Non-pigmented ciliary epithelial cell (primary cell): ENCODE data around the gene GALP.
"Not testable (repeated sequence)": the region's sequence is repeated elsewhere in the genome, so short reads cannot be mapped to it uniquely, and the experiment has no call there.

Source experiments
- DNase-seq: peaks from one replicate; pipeline ENCODE4 v3.0.0-alpha.2; 2010; ENCODE audit warnings: low read depth

GALP gene

DNA sequence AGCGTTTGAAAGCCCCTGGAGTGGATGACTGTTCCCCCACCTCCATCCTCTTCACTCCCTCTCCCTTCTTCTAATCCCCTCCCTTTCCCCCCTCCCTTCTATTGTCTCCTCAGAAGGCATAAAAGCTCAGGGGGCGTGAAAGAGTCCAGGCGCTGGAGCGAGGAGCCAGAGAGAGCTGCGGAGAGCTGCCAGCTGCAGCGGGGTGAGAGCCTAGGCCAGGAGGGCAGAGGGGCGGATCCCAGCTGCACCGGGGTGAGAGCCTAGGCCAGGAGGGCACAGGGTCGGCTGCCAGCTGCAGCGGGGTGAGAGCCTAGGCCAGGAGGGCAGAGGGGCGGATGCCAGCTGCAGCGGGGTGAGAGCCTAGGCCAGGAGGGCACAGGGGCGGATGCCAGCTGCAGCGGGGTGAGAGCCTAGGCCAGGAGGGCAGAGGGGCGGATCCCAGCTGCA is at the start of gene GALP:
Gene GALP (plus strand): TSS at position 148 of the 447 bp plus-strand sequence. CDS start 1,101 bp downstream, outside the sequence.
- DNase-seq = not testable (repeated sequence)

DNA sequence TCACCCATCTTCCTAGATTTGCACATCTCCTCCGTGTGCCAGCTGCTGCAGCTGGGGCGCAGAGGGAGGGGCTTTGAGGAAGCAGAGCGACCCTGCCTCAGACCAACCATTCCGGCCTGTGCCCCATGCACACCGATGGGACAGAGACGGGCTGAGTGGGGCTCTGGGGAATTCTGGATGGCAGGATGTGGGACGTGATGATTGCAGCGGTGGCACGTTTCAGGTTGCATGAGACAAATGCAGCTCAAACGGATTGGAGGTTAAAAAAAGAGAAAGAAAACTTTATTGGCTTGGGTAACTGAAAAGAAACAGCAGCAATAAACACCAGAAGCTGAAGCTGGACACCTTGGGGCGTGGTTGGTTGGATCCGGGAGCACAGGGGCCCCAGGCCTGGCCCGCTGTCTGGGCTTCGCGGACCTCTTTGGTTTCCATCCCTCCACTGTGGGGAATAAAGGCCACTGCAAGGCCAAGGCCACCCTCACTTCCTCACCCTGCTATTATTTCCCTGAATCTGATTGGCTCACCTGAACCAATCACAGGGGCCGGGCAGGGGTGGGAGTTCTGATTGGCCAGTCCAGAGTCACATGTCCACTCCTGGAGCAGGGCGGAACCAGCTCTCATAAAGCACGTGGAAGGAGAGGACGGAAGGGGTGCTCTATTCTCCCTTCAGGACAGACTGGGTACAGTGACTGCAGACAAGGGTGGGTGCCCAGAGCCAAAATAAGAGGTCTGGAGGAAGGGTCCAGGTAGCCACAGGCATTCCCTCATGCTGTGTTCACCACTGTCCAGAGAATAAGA is 48.6 kb upstream of the GALP start:
- no peak for DNase-seq

DNA sequence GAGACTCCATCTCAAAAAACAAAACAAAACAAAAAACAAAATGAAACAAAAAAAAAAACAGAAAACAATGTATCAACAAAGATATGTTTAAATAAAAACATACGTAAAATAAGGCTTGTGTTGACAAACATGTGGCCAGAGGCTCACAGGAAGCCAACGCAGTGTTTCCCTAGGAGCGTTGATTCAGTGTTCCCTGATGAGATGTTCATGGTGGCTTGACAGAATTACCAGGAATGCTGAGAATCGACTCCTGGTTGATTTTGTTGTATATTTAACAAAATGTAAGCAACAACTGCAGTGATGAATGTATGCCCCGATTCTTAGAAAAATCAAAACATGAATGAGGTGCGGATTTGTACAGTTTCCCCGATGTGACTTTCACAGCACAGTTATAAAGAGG is 45.8 kb upstream of the GALP start:
- DNase-seq = no peak

DNA sequence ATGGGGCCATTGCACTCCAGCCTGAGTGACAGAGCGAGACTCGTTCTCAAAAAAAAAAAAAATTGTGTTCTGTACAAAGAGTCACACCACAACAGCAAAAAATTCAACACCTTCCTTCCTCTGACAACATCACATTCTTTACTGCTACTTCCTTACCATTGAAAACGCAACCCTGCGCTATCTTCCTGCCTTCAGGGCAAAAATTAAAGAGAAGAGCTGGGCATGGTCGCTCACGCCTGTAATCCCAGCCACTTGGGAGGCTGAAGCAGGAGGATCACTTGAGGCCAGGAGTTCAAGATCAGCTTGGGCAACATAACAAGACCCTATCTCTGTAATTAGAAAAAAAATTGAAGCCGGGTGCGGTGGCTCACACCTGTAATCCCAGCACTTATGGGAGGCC is 44.2 kb upstream of the GALP start:
- no peak for DNase-seq

DNA sequence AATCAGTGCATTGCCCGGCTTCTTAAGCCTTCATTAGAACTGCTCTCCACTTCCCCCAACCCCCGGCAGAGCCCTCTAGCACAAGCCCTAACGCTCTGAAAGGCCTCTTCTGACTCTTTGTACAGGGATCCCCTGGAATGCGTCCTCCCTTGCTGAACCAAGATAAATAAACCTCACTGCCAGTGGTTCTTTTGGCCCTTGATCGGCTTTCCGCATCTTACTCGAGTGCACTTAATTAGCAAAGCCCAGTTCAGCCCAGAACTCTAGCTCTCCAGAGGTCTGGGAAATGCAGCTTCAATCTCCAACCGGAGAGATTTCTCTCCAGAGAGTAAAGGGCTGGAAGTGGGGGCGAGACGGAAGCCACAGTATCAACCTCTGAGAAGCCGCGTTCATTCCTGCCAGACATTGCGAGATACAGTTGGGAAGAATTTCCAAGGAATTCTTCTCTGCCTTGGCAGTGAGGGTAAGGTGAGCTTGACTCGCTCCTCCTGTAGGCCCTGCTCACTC is 43.4 kb upstream of the GALP start:
- DNase-seq = no peak

DNA sequence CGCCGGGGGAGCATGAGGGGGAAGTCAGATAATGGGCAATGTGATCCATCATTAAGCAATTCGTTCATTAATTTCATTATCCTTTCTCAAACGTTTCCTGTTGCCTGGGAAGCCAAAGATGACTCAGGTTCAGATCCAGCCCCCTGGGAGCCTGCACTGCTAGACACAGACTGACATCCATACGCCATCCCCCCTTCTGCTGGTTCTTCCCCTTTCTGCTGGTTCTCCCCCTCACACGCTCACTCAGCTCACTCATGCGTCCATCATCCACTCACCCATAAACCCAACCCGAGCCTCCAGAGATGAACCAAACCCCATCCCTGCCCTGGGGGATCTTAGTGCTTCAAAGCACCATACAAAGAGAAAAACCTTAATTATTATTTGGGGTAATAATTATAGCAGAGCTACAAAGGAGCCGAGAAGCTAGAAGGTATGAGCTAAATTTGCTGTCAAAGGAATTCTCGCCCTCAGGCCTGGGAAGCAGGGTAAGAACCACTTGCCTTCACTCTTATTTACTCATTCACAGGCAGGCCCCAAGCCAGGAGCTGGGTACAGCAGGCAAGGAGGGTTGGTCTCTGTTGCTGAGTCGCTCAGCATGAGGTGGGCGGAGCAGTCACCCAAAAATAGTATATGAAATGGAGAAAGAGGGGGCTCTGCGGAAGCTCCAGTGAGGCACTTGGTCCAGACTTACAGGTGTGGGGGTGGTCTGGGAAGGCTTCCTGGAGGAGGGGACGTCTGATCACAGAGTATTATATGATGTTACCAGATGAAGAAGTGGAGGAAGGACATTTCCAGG is 41.8 kb upstream of the GALP start:
- DNase-seq = no peak

DNA sequence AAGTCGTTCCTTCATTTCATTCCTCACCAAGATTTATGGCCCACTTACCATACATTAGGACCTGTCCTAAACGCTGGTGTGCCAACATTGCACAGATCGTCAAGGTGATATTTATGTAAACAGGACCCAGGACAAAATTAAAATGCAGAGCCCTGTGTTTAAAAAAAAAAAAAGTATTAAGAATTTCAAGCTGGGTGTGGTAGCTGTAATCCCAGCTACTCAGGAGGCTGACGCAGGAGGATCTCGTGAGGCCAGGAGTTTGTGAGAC is 41.2 kb upstream of the GALP start:
- DNase-seq = no peak

DNA sequence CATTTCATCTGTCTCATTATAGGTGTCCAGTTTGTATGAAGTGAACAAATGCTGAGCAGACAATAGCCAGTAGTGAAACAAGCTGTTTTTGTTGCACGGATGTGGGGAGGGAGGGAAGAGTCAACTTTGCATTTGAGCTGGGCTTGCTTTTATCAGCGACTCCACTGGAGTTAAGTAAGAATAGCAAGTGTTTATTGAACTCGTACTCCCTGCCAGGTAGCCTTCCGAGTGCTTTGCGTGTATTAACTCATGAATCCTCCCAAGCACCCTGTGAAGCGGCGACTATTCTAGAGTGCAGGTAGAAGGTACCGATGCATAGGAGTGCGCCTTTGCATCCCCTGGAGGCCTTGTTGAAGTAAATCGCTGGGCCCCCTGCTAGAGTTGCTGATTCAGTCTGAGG is 39.4 kb upstream of the GALP start:
- DNase-seq = no peak

DNA sequence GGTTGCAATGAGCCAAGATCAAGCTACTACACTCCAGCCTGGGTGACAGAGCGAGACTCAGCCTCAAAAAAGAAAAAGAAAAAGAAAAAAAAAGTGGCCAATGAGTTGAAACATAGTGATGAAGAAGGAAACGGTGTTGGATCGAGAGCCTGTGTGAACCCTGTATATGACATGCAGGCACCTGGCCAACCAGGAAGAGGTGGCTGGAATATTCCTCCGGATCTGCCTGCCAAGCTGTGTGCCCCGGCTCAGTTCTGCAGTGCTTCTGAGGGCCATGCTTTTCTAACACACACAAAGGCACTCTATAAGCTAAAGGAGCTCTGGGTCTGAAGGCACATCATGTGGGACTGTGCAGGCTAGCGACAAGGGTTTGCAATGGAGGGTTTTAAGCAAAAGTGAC is 38.4 kb upstream of the GALP start:
- DNase-seq = no peak

DNA sequence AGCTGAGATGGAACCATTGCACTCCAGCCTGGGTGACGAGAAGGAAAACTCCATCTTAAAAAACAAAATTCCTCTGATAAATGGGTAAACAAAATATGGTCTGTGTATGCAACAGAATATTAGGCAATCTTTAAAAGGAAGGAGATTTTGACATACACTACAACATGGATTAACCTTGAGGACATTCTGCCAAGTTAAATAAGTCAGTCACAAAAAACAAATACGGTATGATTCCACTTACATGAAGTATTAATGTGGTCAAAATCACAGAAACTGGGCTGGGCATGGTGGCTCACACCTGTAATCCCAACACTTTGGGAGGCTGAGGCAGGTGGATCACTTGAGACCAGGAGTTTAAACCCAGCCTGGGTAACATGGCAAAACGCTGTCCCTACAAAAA is 37.7 kb upstream of the GALP start:
- DNase-seq = no peak

DNA sequence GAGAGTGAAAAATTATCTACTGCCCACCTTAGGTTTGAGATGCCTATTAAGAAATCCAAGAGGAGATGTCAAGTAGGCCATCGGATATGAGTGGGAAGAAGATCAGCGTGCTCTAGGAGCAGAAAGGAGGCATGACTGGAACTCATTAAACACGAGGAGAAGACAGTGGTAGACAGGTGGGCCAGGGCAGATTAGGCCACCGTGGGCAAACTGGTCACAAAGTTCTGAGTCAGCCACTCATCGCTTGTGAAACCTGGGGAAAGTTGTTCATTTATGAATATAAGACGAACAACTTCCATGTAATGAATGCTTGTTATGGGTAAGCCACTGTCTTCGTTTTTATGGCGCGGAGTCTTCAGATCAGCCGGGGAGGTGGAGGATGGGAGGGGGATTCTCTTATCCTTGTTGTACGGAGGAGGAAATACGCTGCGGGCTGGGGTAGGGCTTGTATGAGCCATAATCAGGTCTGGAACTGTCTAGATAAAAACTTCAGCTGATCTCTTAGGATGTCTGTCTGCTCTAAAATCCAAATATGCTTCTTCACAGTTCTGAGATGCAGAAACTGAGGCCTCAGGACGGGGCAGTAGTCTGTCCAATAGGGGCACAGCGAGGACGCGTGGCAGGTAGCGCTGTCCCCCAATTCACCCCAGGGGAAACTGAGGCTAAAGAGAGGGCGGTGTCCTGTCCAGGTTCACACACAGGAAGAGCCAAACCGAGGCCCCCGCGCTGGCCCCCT is 35.8 kb upstream of the GALP start:
- no peak for DNase-seq

DNA sequence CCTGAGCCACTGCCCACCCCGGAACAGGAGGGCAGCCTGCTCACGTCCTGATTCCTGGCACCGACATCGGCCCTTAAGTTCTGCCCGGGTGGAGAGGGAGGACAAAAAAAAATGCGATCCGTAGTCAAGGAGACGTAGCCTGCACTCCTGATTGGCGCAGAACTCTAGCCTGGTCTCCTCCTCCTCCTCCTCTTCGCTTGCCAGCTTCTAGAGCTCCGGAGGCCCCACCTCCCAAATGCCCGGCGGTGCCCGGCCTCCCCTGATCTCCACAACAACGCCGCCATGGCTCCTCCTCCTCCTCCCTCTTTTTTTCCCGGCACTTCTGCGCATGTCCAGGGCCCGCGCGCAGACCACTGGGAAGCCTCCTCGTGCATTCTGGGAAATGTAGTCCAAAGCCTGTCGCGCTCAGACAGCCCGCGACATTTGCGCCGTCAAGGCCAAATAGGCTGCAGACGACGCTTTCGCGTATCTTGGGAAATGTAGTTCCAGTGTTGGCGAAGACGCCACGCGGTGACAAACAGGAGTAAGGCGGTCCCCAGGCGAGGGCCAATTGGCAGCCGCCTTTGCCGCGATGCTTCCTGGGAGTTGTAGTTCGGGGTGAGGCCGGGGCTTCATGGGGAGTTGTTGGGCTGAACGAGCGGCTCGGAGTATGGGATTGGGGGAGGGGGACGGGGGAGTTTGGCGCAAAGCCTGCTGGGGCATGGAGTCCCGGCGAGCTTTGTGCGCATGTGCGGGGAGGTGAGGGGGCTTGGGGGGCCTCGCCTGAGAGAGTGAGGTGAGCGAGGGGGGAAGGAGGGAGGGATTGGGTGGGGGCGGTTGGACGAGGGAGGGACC is 35.0 kb upstream of the GALP start, which contains the start of gene ZNF444:
Gene ZNF444 (plus strand): TSS at position 705 of the 834 bp plus-strand sequence. CDS start 5,625 bp downstream, outside the sequence.
- DNase-seq = peak; percentile 99

DNA sequence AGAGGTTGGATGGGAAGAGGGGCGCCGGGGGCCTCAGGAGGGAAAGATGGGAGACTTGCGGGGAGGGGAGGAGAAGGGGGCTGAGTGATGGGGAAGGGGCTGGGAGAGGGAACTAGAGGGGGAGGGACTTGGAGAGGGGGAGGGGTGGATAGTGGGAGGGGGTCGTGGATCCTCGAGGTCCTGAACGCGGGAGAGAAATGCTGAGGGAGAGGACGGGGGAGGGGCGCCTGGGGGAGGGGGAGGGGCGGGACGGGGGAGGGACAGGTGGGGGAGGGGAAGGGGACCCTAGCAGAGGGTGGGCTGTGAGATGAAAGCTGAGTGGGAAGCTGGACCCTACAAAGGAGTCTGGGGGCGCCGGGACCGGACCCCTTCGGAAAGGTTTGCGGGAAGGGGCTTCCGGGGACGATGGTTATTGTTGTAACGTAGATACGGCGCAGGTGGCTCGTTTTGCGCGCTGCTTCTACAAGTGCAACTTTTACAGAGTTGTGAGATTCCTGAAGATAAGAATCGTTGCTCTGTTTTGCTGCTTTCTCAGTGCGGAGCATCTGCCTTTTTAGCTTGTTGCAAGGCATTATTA is 34.3 kb upstream of the GALP start:
- DNase-seq = no peak

DNA sequence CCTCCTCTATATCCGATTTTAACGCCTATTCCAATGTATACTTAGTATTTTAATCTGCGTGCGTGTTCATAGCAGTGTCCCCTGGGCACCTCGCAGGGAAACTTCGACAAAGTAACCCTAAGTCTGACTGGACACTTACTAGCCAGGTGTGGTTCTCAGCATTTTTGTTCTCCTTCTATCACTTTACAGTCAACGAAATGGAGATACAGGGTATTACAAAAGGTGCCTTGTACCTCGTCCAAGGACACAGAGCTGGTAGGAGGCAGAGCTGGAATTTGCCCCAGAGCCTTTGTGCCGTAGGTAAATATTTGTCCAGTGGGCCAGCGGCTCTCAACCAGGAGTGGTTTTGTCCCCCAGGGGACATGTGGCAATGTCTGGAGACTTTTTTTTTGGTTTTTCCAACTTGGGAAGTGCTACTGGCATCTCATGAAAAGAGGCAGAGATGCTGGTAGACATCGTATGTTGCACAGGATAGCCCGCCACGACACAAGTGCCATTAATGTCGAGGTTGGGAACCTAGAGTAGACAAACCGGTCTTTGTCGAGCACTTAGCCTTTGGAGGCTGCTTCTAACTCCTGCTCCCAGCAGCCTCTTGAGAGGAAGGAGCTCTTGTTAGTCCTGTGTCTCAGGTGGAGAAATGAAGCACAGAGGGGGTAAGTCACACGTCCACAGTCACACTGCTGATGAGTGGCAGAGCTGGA is 33.6 kb upstream of the GALP start:
- DNase-seq = no peak

DNA sequence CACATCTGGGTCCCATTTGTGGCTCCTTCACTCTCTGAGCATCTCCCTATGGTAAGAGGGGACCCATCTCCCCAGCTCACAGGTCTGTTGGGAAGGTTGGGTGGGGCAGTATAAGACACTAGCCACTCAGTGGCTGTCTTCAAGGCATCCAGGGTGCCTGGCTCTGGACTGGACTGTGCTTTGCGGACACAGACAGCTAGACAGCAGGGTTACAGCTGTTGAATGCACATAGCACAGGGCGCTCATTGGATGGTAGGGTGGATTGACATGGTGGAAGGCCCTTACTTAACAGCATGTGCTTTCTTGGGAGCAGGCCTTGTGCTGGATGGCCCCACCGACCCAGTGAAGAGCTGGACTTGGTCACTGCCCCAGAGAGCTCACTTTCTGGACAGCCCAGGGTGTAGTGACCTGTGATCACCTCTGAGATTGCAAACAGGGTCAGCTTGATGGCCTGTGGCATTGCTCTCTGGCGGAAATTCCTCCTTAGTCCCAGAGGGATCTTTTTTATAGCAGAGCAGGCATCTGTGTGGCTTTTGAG is 32.8 kb upstream of the GALP start:
- no peak for DNase-seq

DNA sequence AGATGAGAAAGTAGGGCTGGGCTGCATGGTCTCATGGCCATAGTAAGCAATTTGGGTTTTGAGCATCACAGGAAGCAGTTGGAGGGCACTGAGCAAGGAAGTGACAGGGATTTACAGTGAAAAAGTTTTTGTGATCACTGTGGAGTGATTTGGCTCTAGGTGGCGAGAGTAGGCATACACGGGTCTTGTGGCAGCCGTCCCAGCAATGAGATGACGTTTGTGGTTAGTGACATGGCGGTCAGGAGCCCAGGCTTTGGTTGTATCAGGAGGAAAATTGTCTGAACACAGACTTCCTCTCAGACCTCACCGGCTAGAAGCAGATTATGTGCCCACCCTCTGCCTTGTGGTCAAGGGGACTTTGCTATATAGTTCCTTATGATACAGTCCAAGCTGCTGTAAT is 31.4 kb upstream of the GALP start:
- no peak for DNase-seq

DNA sequence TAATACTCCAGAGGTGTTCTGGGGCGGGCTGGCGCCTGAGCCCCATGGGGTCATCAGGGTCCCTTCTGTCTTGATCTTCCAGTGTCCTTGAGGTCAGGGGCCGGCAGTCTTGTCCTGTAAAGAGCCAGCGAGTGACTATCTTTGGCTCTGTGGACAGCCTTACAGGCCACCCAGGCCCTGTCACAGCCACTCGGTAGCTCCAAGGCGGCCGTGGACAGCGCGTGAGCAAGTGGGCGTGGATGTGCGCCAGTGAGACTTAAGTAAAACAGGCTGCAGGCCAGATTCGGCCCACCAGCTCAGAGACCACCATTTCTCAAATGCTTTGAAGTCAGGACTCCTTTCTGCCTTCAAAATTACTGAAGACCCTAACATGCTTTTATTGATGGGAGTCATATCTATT is 31.0 kb upstream of the GALP start:
- DNase-seq = no peak

DNA sequence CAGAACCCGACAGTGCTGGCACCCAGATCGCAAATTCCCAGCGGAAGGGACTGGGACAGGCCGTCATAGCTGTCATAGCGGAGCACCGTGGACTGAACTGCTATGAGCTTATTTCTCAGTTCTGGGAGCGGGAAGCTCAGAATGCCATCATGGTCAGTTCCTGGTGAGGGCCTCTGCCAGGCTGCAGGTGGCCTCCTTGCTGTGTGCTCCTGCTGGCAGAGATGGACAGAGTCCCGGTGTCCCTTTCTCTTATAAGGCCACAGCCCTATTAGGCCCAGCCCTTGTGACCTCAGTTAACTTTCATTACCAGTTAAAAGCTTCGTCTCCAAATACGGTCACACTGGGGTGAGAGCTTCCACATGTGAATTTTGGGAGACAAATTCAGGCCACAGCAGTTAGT is 30.1 kb upstream of the GALP start:
- DNase-seq = no peak

DNA sequence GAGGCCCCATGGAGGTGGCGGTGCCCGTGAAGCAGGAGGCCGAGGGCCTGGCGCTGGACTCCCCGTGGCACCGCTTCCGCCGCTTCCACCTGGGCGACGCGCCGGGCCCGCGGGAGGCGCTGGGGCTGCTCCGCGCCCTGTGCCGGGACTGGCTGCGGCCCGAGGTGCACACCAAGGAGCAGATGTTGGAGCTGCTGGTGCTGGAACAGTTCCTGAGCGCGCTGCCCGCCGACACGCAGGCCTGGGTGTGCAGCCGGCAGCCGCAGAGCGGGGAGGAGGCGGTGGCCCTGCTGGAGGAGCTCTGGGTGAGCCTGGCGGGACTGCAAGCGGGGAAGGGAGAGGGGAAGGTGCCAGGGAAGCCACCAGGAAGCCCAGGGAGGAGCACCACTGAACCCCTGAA is 28.9 kb upstream of the GALP start:
- no peak for DNase-seq

DNA sequence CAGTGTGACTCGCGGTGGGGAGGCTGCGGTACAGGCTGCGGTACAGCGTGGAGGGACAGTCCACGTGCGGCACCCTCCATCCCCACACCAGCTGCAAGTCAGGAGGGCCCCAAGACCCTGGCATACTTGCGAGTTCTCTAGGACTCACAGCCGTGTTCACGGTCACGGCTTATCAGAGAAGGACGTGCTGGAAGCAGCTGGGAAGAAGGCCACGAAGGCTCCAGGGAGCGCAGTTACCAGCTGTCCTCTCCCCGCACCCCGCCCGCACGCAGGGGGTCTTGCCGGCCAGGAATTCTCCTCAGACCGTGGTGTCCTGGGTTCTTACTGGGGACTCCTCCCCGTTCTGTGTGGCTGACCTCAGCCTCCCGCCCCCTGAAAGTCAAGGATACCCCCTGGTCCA is 28.5 kb upstream of the GALP start:
- no peak for DNase-seq
